Esophagus squamous epithelium (tissue), 5 donors: ENCODE measurements around the gene NAA20. TPM values are rescaled to one million over a fixed set of nuclear protein-coding genes. Genes with fewer than 3 reads are reported as not detected.
A peak's percentile ranks its signal among the peaks of the same experiment; 100 is the strongest.

Experiments
- DNase-seq: peaks from one replicate; lab custom pipeline; 2025; lab: John Stamatoyannopoulos, UW
- H3K27ac ChIP-seq, 4 donors: fragments of 200-600 bp; sonication (generic); one replicate each; pipeline ENCODE4 v1.5.1; 2016 to 2019; ENCODE audit warnings: mild to moderate bottlenecking in 1 of 4
- H3K27me3 ChIP-seq, 4 donors: fragments of 200-600 bp; sonication (generic); 1 replicate in 3 of 4; 2 replicates in 1 of 4; pipeline versions ENCODE4 v1.5.1 to v1.6.0; 2017 to 2021; ENCODE audit warnings: antibody characterized with exemption in 1 of 4
- H3K36me3 ChIP-seq, 3 donors: fragments of 200-600 bp; sonication (generic); one replicate each; pipeline ENCODE4 v1.5.1; 2016 to 2019
- H3K4me1 ChIP-seq, 3 donors: fragments of 200-600 bp; sonication (generic); one replicate each; pipeline ENCODE4 v1.5.1; 2017 to 2019
- H3K4me3 ChIP-seq, 4 donors: fragments of 200-600 bp; sonication (generic); 1 replicate in 3 of 4; 2 replicates in 1 of 4; pipeline ENCODE4 v1.5.1; 2016 to 2019; ENCODE audit warnings: mild to moderate bottlenecking in 2 of 4, moderate library complexity in 1 of 4
- H3K9me3 ChIP-seq, 3 donors: fragments of 200-600 bp; sonication (generic); one replicate each; pipeline ENCODE4 v1.5.1; 2016 to 2019
- POLR2A ChIP-seq, 4 donors: fragments of 450-650 bp; IDR thresholded peaks; one replicate each; pipeline ENCODE4 v1.6.1; 2017; ENCODE audit warnings: antibody characterized with exemption in 4 of 4, mild to moderate bottlenecking in 4 of 4, moderate library complexity in 3 of 4
- WGBS, 2 donors: methylation state at CpG; one replicate each; pipeline ENCODE4 v1.1.5; 2018; 5-methylcytosine and 5-hydroxymethylcytosine counted together
- intact Hi-C: fragments of 100-400 bp; cut with DNase I; formaldehyde crosslinking; loops from one replicate; pipeline ENCODE4 v1.15.0; 2022
- total RNA-seq, 4 donors: library from RNA; depleted of rRNA; stranded (reverse); fragments of >200 nt; gene quantifications; one replicate each; pipeline ENCODE4 v1.1.0, GENCODE V29; 2016
- TF ChIP-seq, protein P1 (sequence below), 6 experiments: fragments of 450-650 bp in 4 of 6; fragments of 200-600 bp in 2 of 6; sonication (generic) in 2 of 6; IDR thresholded peaks; one replicate each; pipeline ENCODE4 v1.5.1; 2016 to 2019; ENCODE audit warnings: antibody characterized with exemption in 6 of 6, mild to moderate bottlenecking in 4 of 6, moderate library complexity in 4 of 6
- donor health status: DM: yes; HTN: yes; CAD: no.

NAA20 gene
- total RNA-seq, 4 donors from 2014 or later: 115 to 164 (median 139) TPM

DNA sequence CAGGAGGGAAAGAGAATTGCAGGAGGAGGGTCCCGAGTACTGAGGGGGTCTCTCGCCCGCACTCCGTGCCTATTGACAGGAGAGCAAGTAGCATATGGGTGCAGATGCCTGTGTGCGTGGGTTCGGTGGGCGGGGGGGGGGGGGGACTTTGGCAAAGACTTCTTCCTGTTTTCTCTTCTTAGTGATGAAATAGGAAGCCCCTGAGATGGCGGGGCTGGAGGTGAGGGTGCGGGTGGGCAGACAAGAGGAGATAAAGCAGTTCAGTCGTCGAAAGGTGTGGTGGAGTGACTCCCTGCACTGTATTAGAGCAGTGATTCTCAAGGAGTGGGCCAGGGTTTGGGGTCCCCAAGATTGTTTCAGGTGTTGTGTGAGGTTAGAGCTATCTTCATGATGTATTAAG, 3.7 kb downstream of the NAA20 start:
- 82 to 83% methylated on average over 8 to 11 of the region's 11 CpGs for WGBS, 2 donors
- H3K4me1 ChIP-seq: peaks cover 20 to 76% (median 34%) of the 10 kb centered on the region in 3 donors

DNA sequence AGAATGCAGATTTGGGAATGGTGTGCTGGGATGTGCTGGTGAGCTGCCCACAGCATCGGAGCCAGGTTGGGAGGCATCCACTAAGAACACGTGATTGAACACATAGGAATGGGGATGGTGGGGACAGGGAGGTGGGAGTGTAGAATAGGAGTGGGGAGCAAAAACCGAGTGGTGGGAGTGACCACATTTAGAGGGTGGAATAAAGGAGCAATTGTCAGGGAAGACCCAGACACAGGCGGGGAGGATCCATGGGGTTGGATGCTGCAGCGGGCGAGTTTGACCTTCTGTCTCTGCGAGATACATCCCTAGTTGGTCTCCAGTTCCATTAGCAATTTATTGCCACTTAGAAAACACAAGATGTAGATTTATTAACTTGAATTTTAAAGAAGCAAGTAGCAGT, 4.7 kb downstream of the NAA20 start:
- peak overlapping the region in 2 of 4 donors; percentile 13 to 24 for H3K27ac ChIP-seq
- WGBS, 2 donors: 84 to 87% methylated on average over 7 of the region's 7 CpGs

More for the DNA sequence above, 3.7 kb downstream of the NAA20 start:
- Histone ChIP-seq H3K9me3 (no peaks in the 10 kb centered on the region), H3K27me3 (no peaks in the 10 kb centered on the region), H3K4me3 (no peak overlapping the region), H3K36me3 (peaks cover 0 to 53% (median 4%) of the 10 kb centered on the region in 3 donors), H3K27ac (peak overlapping the region in 2 of 4 donors; percentile 96)
- DNase-seq: no peak
- TF ChIP-seq, protein P1, sequence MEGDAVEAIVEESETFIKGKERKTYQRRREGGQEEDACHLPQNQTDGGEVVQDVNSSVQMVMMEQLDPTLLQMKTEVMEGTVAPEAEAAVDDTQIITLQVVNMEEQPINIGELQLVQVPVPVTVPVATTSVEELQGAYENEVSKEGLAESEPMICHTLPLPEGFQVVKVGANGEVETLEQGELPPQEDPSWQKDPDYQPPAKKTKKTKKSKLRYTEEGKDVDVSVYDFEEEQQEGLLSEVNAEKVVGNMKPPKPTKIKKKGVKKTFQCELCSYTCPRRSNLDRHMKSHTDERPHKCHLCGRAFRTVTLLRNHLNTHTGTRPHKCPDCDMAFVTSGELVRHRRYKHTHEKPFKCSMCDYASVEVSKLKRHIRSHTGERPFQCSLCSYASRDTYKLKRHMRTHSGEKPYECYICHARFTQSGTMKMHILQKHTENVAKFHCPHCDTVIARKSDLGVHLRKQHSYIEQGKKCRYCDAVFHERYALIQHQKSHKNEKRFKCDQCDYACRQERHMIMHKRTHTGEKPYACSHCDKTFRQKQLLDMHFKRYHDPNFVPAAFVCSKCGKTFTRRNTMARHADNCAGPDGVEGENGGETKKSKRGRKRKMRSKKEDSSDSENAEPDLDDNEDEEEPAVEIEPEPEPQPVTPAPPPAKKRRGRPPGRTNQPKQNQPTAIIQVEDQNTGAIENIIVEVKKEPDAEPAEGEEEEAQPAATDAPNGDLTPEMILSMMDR (IDR thresholded peaks at IDR 0.05): no peak
- no peak for TF ChIP-seq POLR2A (IDR thresholded peaks at IDR 0.05)
- intact Hi-C loops: no loop called here

DNA sequence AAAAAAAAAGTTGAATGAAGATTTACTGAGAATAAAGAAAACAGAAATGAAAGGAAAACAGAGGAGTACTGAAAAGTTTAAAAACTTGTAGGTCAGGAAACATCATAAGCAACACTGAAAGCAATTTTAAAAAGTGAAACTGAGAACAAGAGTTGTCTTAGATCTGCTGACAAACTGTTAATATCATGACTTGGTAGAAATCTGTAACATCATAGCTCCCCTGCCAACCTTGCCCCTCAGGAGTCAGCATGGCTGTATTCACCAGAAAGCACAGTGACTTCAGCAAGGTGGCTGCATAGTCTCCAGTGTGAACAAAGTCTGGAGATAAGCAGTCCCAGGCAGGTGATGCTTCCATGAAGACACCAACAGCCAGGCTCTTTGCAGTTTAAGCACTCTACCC, 5.3 kb downstream of the NAA20 start:
- no peak for DNase-seq
- Histone ChIP-seq H3K4me1 (peaks cover 17 to 69% (median 34%) of the 10 kb centered on the region in 3 donors), H3K27ac (peak overlapping the region in 2 of 4 donors; percentile 13 to 24), H3K27me3 (no peaks in the 10 kb centered on the region), H3K4me3 (no peak overlapping the region), H3K36me3 (peaks cover 0 to 69% (median 6%) of the 10 kb centered on the region in 3 donors), H3K9me3 (no peaks in the 10 kb centered on the region)
- intact Hi-C loops: no loop called here
- no peak for TF ChIP-seq POLR2A (IDR thresholded peaks at IDR 0.05)
- TF ChIP-seq, protein P1 (IDR thresholded peaks at IDR 0.05): no peak

More for the DNA sequence above, 4.7 kb downstream of the NAA20 start:
- Histone ChIP-seq H3K36me3 (peaks cover 0 to 63% (median 4%) of the 10 kb centered on the region in 3 donors), H3K4me1 (peaks cover 18 to 71% (median 34%) of the 10 kb centered on the region in 3 donors), H3K4me3 (no peak overlapping the region), H3K27me3 (no peaks in the 10 kb centered on the region), H3K9me3 (no peaks in the 10 kb centered on the region)
- TF ChIP-seq, protein P1 (IDR thresholded peaks at IDR 0.05): no peak
- DNase-seq: no peak
- intact Hi-C loops: no loop called here

DNA sequence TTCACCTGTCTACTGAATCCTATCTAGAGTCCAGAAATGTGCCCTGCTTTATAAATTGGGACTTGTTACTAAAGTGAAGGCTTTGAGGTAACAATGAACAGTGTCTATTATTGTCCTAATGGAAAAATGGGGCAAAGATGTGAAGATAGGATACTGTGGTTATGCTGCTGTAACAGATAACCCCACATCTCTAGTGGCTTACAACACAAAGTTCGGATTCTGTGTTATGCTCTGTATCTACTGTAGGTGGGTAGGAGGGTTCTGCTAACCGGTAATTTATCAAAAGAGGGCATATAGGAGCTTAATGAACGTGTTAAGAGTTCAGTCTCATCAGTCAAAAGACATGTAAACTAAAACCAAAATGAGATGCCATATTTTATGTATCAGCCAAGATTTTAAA, 6.2 kb downstream of the NAA20 start:
- Histone ChIP-seq H3K9me3 (no peaks in the 10 kb centered on the region), H3K36me3 (peaks cover 0 to 78% (median 7%) of the 10 kb centered on the region in 3 donors), H3K27ac (no peak overlapping the region), H3K4me3 (no peak overlapping the region), H3K4me1 (peaks cover 12 to 61% (median 28%) of the 10 kb centered on the region in 3 donors), H3K27me3 (no peaks in the 10 kb centered on the region)
- intact Hi-C loops: no loop called here
- 84 to 91% methylated on average over 3 of the region's 3 CpGs for WGBS, 2 donors
- DNase-seq: no peak
- no peak for TF ChIP-seq POLR2A (IDR thresholded peaks at IDR 0.05)
- TF ChIP-seq, protein P1 (IDR thresholded peaks at IDR 0.05): no peak

DNA sequence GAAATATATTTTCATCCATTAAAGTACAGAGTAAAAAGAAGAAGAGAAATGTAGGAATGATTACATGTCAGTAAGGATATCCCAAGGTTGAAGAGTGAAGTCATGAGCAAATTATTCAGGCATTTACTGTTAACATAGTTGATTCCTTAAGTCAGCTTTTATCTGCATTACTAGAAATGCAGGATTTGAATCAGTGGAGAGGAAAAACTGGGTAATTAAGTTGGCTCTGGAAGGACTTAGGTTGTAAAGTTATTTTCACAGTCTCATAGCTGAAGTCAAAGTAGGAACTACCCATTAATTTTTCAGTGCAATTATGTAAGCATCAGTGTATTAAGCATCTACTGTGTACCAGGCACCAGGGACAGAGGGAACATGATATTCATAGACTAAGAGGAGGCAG, 7.8 kb downstream of the NAA20 start:
- Histone ChIP-seq H3K27ac (no peak overlapping the region), H3K27me3 (no peaks in the 10 kb centered on the region), H3K4me3 (no peak overlapping the region), H3K36me3 (peaks cover 0 to 94% (median 12%) of the 10 kb centered on the region in 3 donors), H3K9me3 (no peaks in the 10 kb centered on the region), H3K4me1 (peaks cover 0 to 45% (median 13%) of the 10 kb centered on the region in 3 donors)
- intact Hi-C loops: no loop called here
- no peak for DNase-seq
- TF ChIP-seq, protein P1 (IDR thresholded peaks at IDR 0.05): no peak
- TF ChIP-seq POLR2A (IDR thresholded peaks at IDR 0.05): no peak
